DMS79 treated with DMSO at 0.1 percent for 48 hours (cell line): Measurements from ENCODE around the gene ZNF592.
"Not testable (repeated sequence)": the region's sequence is repeated elsewhere in the genome, so short reads cannot be mapped to it uniquely, and the experiment has no call there.

ENCODE experiments used
- DNase-seq: peaks from one replicate; lab custom pipeline; 2025; lab: John Stamatoyannopoulos, UW

Gene ZNF592

GRCh38 chr15:84741121-84741520 lies 7.3 kb upstream of the ZNF592 start:
- DNase-seq, result no peak

GRCh38 chr15:84747416-84748273 lies 747 bp upstream of the ZNF592 start:
- peak; percentile 27 for DNase-seq

- no peak for DNase-seq
Measured at GRCh38 chr15:84749111-84749991, 959 bp downstream of the ZNF592 start.

GRCh38 chr15:84750583-84751092 lies 2.2 kb downstream of the ZNF592 start:
- no peak for DNase-seq

- DNase-seq, result not testable (repeated sequence)
Measured at GRCh38 chr15:84751721-84752120, 3.3 kb downstream of the ZNF592 start.

GRCh38 chr15:84752195-84752594 lies 3.8 kb downstream of the ZNF592 start:
- no peak for DNase-seq

GRCh38 chr15:84752700-84753099 lies 4.3 kb downstream of the ZNF592 start:
- DNase-seq, result no peak

- DNase-seq, result not testable (repeated sequence)
Measured at GRCh38 chr15:84754889-84755288, 6.5 kb downstream of the ZNF592 start.

- no peak for DNase-seq
Measured at GRCh38 chr15:84755736-84756527, 7.5 kb downstream of the ZNF592 start.

- no peak for DNase-seq
Measured at GRCh38 chr15:84759018-84759417, 10.6 kb downstream of the ZNF592 start.

GRCh38 chr15:84760219-84760618 lies 11.8 kb downstream of the ZNF592 start:
- no peak for DNase-seq

- DNase-seq, result no peak
Measured at GRCh38 chr15:84761607-84762131, 13.3 kb downstream of the ZNF592 start.

- DNase-seq, result no peak
Measured at GRCh38 chr15:84762840-84763572, 14.6 kb downstream of the ZNF592 start.

GRCh38 chr15:84764585-84764984 lies 16.2 kb downstream of the ZNF592 start:
- no peak for DNase-seq

- no peak for DNase-seq
Measured at GRCh38 chr15:84764989-84765388, 16.6 kb downstream of the ZNF592 start.

GRCh38 chr15:84765675-84766074 lies 17.3 kb downstream of the ZNF592 start:
- DNase-seq, result no peak

GRCh38 chr15:84766461-84767035 lies 18.2 kb downstream of the ZNF592 start:
- DNase-seq, result no peak

GRCh38 chr15:84772031-84772430 lies 23.6 kb downstream of the ZNF592 start:
- DNase-seq, result no peak

- no peak for DNase-seq
Measured at GRCh38 chr15:84772467-84772866, 24.1 kb downstream of the ZNF592 start.

- DNase-seq, result no peak
Measured at GRCh38 chr15:84773716-84774115, 25.3 kb downstream of the ZNF592 start.
